Suprapubic skin (tissue), 4 donors: ENCODE measurements around the gene SLC9A9. TPM values are rescaled to one million over a fixed set of nuclear protein-coding genes. Genes with fewer than 3 reads are reported as not detected.

Experiments
- DNase-seq, 2 donors: peaks; one replicate each; pipeline ENCODE4 v3.0.0-alpha.2; 2019; ENCODE audit warnings: low spot score in 2 of 2
- H3K27ac ChIP-seq: fragments of 200-600 bp; sonication (generic); one replicate; pipeline ENCODE4 v1.5.1; 2019
- H3K27me3 ChIP-seq: fragments of 200-600 bp; sonication (generic); one replicate; pipeline ENCODE4 v1.5.1; 2019
- H3K36me3 ChIP-seq: fragments of 200-600 bp; sonication (generic); one replicate; pipeline ENCODE4 v1.5.1; 2019
- H3K4me1 ChIP-seq: fragments of 200-600 bp; sonication (generic); one replicate; pipeline ENCODE4 v1.5.1; 2019
- H3K4me3 ChIP-seq: fragments of 200-600 bp; sonication (generic); one replicate; pipeline ENCODE4 v1.5.1; 2019; ENCODE audit warnings: mild to moderate bottlenecking
- H3K9me3 ChIP-seq: fragments of 200-600 bp; sonication (generic); one replicate; pipeline ENCODE4 v1.5.1; 2019
- EP300 ChIP-seq: sonication (generic); formaldehyde crosslinking; IDR thresholded peaks from one replicate; pipeline ENCODE4 v1.6.1; 2017; ENCODE audit warnings: antibody characterized with exemption
- POLR2A ChIP-seq, 2 donors: fragments of 450-650 bp; IDR thresholded peaks; one replicate each; pipeline ENCODE4 v1.6.1; 2017; ENCODE audit warnings: antibody characterized with exemption in 2 of 2, mild to moderate bottlenecking in 2 of 2, moderate library complexity in 2 of 2
- POLR2AphosphoS5 ChIP-seq, 3 donors: sonication (generic); formaldehyde crosslinking; IDR thresholded peaks; one replicate each; pipeline ENCODE4 v1.6.1; 2017; ENCODE audit warnings: antibody characterized with exemption in 3 of 3
- WGBS: methylation state at CpG from one replicate; pipeline ENCODE4 v1.1.5; 2018; 5-methylcytosine and 5-hydroxymethylcytosine counted together
- total RNA-seq, 4 donors: library from RNA; depleted of rRNA; stranded (reverse); fragments of >200 nt; gene quantifications; one replicate each; pipeline ENCODE4 v1.1.0, GENCODE V29; 2016
- TF ChIP-seq, protein P1 (sequence below), 2 donors: fragments of 200-600 bp in 1 of 2; fragments of 450-650 bp in 1 of 2; sonication (generic) in 1 of 2; IDR thresholded peaks; one replicate each; pipeline ENCODE4 v1.5.1; 2016 to 2019; ENCODE audit warnings: antibody characterized with exemption in 2 of 2, mild to moderate bottlenecking in 1 of 2, moderate library complexity in 1 of 2

The SLC9A9 gene
- total RNA-seq, 4 donors from 2014 or later: 16.6 to 51.0 (median 30.0) TPM

DNA sequence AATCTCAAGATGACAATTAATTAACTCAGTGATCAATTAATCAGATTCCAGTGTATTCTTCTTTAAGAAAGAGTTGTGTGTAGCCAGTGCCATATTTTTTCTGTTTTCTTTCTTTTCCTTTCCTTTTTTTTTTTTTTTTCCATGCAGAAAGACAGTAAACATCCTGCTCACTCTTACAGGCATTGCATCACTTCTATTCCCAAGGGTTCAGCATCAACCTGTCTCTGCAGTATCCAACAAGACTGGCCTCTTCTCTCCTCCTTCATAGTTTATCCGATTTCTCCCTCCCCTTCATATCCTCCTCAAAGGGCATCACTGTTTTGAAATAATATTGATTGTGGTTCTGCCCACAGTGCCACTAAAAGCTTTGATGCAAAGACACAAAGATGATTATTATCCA is 17.0 kb upstream of the SLC9A9 start:
- Histone ChIP-seq H3K9me3 (no peaks in the 10 kb centered on the region), H3K27ac (no peak overlapping the region), H3K27me3 (no peaks in the 10 kb centered on the region), H3K36me3 (no peaks in the 10 kb centered on the region), H3K4me1 (no peaks in the 10 kb centered on the region), H3K4me3 (no peak overlapping the region)
- 79% methylated on average over 1 of the region's 1 CpG for WGBS
- no peak for DNase-seq
- TF ChIP-seq POLR2A (IDR thresholded peaks at IDR 0.05) (no peak), EP300 (no peak), POLR2AphosphoS5 (IDR thresholded peaks at IDR 0.05) (no peak)
- TF ChIP-seq, protein P1, sequence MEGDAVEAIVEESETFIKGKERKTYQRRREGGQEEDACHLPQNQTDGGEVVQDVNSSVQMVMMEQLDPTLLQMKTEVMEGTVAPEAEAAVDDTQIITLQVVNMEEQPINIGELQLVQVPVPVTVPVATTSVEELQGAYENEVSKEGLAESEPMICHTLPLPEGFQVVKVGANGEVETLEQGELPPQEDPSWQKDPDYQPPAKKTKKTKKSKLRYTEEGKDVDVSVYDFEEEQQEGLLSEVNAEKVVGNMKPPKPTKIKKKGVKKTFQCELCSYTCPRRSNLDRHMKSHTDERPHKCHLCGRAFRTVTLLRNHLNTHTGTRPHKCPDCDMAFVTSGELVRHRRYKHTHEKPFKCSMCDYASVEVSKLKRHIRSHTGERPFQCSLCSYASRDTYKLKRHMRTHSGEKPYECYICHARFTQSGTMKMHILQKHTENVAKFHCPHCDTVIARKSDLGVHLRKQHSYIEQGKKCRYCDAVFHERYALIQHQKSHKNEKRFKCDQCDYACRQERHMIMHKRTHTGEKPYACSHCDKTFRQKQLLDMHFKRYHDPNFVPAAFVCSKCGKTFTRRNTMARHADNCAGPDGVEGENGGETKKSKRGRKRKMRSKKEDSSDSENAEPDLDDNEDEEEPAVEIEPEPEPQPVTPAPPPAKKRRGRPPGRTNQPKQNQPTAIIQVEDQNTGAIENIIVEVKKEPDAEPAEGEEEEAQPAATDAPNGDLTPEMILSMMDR (IDR thresholded peaks at IDR 0.05): no peak

GRCh38 chr3:143859465-143860203 is 11.4 kb upstream of the SLC9A9 start:
- Histone ChIP-seq H3K27ac (no peak overlapping the region), H3K9me3 (no peaks in the 10 kb centered on the region), H3K36me3 (no peaks in the 10 kb centered on the region), H3K4me3 (no peak overlapping the region), H3K4me1 (no peaks in the 10 kb centered on the region), H3K27me3 (no peaks in the 10 kb centered on the region)
- TF ChIP-seq, protein P1 (IDR thresholded peaks at IDR 0.05): no peak
- TF ChIP-seq EP300: no peak
- no peak for TF ChIP-seq POLR2AphosphoS5 (IDR thresholded peaks at IDR 0.05)
- no peak for TF ChIP-seq POLR2A (IDR thresholded peaks at IDR 0.05)
- DNase-seq: no peak
- 92% methylated on average over 3 of the region's 3 CpGs for WGBS

DNA sequence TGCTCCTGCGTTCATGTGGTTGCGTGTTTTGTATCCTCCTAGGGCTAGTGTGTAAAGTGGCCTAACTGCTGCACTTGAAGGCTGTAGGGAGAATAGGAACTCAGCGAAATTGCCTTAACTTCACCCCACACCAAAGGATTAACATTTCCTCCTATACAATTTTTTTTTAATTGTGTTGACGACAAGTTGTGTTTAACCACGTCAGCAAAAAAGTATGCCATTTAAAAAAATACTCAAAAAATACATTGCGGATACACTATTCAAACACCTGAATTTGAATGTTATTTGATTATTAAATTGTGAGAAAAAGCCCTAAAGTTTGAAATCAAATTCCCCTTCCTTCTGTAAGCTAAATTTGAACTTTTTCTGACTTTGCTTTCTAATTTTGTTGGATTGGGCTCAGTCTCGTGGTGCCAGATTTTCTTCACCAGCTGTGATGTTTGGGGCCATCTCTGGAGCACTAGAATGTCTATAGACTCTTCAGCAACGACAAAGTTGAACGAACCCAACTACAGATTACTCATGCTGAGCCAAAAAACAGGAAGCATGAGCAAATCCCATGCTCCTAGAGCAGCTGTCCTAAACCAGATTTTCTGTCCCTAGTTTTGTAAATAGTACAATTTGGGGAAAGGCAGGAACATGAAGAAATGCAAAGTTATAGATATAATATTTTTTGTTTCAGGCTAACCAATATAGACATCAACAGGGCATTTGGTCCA is 8.1 kb upstream of the SLC9A9 start:
- no peak overlapping the region for H3K27ac ChIP-seq
- 83% methylated on average over 9 of the region's 9 CpGs for WGBS
- no peak overlapping the region for H3K4me3 ChIP-seq
- no peaks in the 10 kb centered on the region for H3K36me3 ChIP-seq
- no peak for DNase-seq
- H3K9me3 ChIP-seq: no peaks in the 10 kb centered on the region
- H3K4me1 ChIP-seq: peaks cover 6% of the 10 kb centered on the region
- TF ChIP-seq POLR2AphosphoS5 (IDR thresholded peaks at IDR 0.05) (no peak), EP300 (no peak), POLR2A (IDR thresholded peaks at IDR 0.05) (no peak)
- TF ChIP-seq, protein P1 (IDR thresholded peaks at IDR 0.05): no peak
- H3K27me3 ChIP-seq: no peaks in the 10 kb centered on the region

- no peaks in the 10 kb centered on the region for H3K36me3 ChIP-seq
- 72% methylated on average over 3 of the region's 3 CpGs for WGBS
- no peak for DNase-seq
- H3K27me3 ChIP-seq: no peaks in the 10 kb centered on the region
- no peaks in the 10 kb centered on the region for H3K9me3 ChIP-seq
- no peak overlapping the region for H3K4me3 ChIP-seq
- H3K4me1 ChIP-seq: peaks cover 18% of the 10 kb centered on the region
- no peak overlapping the region for H3K27ac ChIP-seq
- TF ChIP-seq EP300: no peak
Measured at GRCh38 chr3:143855183-143855582, 6.9 kb upstream of the SLC9A9 start.

DNA sequence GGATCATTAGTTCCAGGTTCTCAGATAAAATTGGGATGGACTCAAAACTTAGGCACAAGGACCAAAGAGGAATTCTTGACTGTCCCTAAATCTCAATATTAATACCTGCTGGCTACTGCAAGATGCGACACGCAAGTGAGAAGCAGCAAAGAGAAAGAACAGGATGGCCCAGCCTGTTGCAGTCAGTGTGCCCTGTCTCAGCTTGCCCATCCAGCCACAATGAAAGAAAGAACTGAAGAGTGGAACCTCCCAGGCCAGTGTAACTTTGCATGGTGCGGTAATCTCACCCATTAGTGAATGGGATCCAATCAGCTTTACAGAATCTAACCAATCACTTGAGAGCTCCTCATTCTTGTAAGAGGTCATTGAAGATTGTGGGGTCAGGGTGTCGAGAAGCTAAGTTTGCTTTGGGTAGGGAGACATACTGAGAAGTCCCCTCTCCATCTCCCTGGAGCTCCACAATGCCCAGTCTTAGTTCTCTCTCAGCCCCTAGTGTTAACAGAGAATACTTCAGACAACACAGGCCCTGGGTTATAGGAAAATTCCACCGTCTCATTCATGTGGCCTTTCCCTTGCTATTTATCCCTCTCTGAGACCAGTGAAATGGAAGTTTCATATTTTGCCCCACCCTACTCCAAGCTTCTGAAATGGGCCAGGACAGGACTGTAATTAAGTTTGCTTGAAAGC is 3.2 kb upstream of the SLC9A9 start:
- Histone ChIP-seq H3K27ac (peak overlapping the region; percentile 65), H3K4me1 (peaks cover 42% of the 10 kb centered on the region), H3K9me3 (no peaks in the 10 kb centered on the region), H3K36me3 (no peaks in the 10 kb centered on the region), H3K4me3 (no peak overlapping the region), H3K27me3 (no peaks in the 10 kb centered on the region)
- TF ChIP-seq POLR2AphosphoS5 (IDR thresholded peaks at IDR 0.05) (no peak), EP300 (no peak), POLR2A (IDR thresholded peaks at IDR 0.05) (no peak)
- TF ChIP-seq, protein P1 (IDR thresholded peaks at IDR 0.05): no peak
- DNase-seq: no peak
- 58% methylated on average over 5 of the region's 5 CpGs for WGBS
